BE2C (cell line): ENCODE data around the gene SLC39A11.

Source experiments
- DNase-seq: peaks from one replicate; pipeline ENCODE4 v3.0.0-alpha.2; 2020
- H3K27me3 ChIP-seq: fragments of 250-450 bp; sonication (Bioruptor Pico); 2 replicates; pipeline ENCODE4 v1.5.1; 2020; ENCODE audit warnings: mild to moderate bottlenecking
- H3K36me3 ChIP-seq: fragments of 250-450 bp; sonication (Bioruptor Pico); 2 replicates; pipeline ENCODE4 v1.5.1; 2020; ENCODE audit warnings: mild to moderate bottlenecking
- H3K4me1 ChIP-seq: fragments of 250-450 bp; sonication (Bioruptor Pico); 2 replicates; pipeline ENCODE4 v1.5.1; 2020
- H3K4me3 ChIP-seq: 2 replicates; pipeline ENCODE4 v1.5.1; 2011; ENCODE audit warnings: low read depth, low read length
- H3K9me3 ChIP-seq: fragments of 250-450 bp; sonication (Bioruptor Pico); 2 replicates; pipeline ENCODE4 v1.5.1; 2020
- CTCF ChIP-seq: IDR thresholded peaks from 2 replicates; pipeline ENCODE4 v1.5.1; 2012; ENCODE audit warnings: mild to moderate bottlenecking, low read depth, low read length

Gene SLC39A11

DNA sequence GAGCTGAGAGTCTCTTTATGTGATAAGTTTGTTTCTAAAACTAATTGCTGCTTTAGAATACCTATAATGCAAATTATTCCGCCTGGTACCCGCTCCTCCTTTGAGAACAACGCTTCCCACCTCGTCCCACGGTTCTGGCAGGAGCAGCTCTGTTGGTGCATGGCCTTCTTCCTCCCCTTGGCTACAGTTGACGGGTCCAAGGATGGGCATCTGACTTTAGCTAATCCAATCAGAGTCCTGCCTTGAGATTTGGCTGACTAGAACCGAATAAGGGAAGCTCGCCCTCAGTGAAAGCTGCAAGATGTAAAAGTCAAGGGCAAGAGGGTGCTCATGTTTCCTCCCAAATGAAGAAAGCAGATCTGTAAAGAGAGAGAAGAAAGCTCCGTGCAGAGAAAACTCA lies 481.3 kb downstream of the SLC39A11 start:
- Histone ChIP-seq H3K27me3 (no peaks in the 10 kb centered on the region), H3K9me3 (no peaks in the 10 kb centered on the region), H3K4me3 (no peak overlapping the region), H3K36me3 (no peaks in the 10 kb centered on the region), H3K4me1 (no peaks in the 10 kb centered on the region; the same call in 1 of the 2 replicates)
- TF ChIP-seq CTCF = no peak
- DNase-seq = no peak

DNA sequence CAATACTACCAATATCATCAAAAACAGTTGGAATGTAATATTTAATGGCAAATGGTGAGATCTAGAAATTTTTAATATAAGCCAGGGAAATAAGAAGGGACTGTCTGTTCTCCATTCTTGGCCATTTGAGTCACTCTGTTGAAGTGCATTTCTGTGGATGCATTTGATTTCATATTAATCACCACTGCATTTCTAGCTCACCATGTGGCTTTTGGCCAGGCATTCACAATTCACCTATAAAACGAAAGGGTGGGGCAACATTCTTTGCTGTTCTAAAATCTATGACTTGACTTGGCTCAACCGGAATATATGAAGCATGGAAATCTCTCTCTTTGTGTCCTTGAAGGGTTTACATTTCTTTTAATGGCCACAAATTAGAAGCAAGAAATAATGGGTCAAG lies 483.0 kb downstream of the SLC39A11 start:
- no peak for TF ChIP-seq CTCF
- H3K27me3 ChIP-seq = no peaks in the 10 kb centered on the region
- H3K36me3 ChIP-seq = no peaks in the 10 kb centered on the region
- H3K9me3 ChIP-seq = no peaks in the 10 kb centered on the region
- DNase-seq = no peak
- H3K4me3 ChIP-seq = no peak overlapping the region
- no peaks in the 10 kb centered on the region; the same call in 1 of the 2 replicates for H3K4me1 ChIP-seq

DNA sequence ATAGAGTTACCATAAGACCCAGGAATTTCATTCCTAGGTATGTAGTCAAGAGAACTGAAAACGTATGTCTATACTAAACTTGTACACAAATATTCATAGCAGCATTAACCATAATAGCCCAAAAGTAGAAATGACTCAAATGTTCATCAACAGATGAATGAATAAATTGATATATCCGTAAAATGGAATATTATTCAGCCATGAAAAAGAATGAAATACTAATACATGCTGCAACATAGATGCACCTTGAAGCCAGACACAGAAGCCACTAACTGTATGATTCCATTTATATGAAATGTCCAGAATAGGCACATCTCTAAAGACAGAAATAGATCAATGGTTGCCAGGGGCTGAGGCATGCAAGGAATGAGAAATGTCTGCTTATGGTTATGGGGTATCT lies 484.1 kb downstream of the SLC39A11 start:
- H3K4me3 ChIP-seq = no peak overlapping the region
- DNase-seq = no peak
- H3K9me3 ChIP-seq = no peaks in the 10 kb centered on the region
- no peaks in the 10 kb centered on the region for H3K27me3 ChIP-seq
- no peaks in the 10 kb centered on the region for H3K4me1 ChIP-seq
- TF ChIP-seq CTCF = no peak
- no peaks in the 10 kb centered on the region for H3K36me3 ChIP-seq

DNA sequence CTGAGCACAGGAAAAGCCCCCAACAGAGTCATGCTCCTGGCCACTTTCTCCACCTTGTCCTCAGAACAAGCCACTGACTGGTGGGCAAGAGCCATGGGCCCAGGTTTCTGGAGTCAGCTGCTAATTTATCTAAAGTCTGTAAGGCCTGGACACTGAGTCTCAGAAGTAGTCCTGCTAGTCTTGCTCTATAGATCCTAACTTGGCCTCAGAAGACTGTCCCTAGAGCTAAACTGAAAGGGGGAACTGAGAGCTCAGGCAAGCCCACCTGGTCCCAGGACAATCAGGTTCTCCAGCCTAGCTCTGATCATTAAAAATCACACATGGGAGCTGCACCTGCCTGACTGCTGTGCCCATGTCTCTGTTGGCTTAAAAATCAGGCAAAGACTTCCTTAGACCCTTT lies 485.8 kb downstream of the SLC39A11 start:
- H3K4me1 ChIP-seq = no peaks in the 10 kb centered on the region
- no peaks in the 10 kb centered on the region for H3K27me3 ChIP-seq
- H3K9me3 ChIP-seq = no peaks in the 10 kb centered on the region
- no peaks in the 10 kb centered on the region for H3K36me3 ChIP-seq
- no peak for TF ChIP-seq CTCF
- no peak for DNase-seq
- no peak overlapping the region for H3K4me3 ChIP-seq

DNA sequence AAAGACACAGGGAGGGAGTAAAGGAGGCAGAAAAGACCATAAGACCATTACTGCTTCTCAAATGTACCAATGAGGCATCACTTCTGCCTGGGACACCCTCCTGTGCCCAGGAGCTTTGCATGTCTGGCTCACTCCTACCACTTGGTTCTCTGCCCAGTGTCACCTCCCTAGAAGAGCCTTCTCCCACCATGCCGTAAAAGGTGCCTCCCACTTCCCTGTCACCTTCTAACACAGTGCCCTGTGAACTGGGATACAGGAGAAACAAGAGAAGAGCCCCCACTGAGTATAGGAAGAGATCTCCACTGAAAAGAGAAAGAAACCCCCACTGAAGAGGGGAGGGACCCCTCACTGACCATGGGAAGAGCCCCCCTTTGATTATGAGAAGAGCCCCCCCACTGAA lies 486.9 kb downstream of the SLC39A11 start:
- Histone ChIP-seq H3K27me3 (no peaks in the 10 kb centered on the region), H3K4me3 (no peak overlapping the region), H3K36me3 (no peaks in the 10 kb centered on the region), H3K9me3 (no peaks in the 10 kb centered on the region), H3K4me1 (no peaks in the 10 kb centered on the region)
- no peak for DNase-seq
- TF ChIP-seq CTCF = no peak

- no peaks in the 10 kb centered on the region for H3K27me3 ChIP-seq
- no peaks in the 10 kb centered on the region for H3K36me3 ChIP-seq
- H3K9me3 ChIP-seq = no peaks in the 10 kb centered on the region
- no peaks in the 10 kb centered on the region for H3K4me1 ChIP-seq
- H3K4me3 ChIP-seq = no peak overlapping the region
- no peak for DNase-seq
- no peak for TF ChIP-seq CTCF
Observed at GRCh38 chr17:72604518-72604917, 488.0 kb downstream of the SLC39A11 start.
